Endothelial cell (in vitro differentiated cells): ENCODE measurements around the gene GOLGA6L10. TPM values are rescaled to one million over a fixed set of nuclear protein-coding genes. Genes with fewer than 3 reads are reported as not detected.
"Not testable (repeated sequence)": the region's sequence is repeated elsewhere in the genome, so short reads cannot be mapped to it uniquely, and the experiment has no call there.

Experiments
- DNase-seq: peaks from one replicate; pipeline ENCODE4 v3.0.0; 2021; ENCODE audit warnings: low spot score
- H3K27ac Mint-ChIP-seq: one replicate; pipeline ENCODE4 v1.8.0; 2021; ENCODE audit warnings: mixed read lengths, inconsistent platforms; ENCODE audit not compliant: unreplicated experiment
- H3K27me3 Mint-ChIP-seq: one replicate; pipeline ENCODE4 v1.8.0; 2021; ENCODE audit warnings: mild to moderate bottlenecking, moderate library complexity, mixed read lengths, inconsistent platforms; ENCODE audit not compliant: unreplicated experiment
- H3K36me3 Mint-ChIP-seq: one replicate; pipeline ENCODE4 v1.8.0; 2021; ENCODE audit warnings: mild to moderate bottlenecking, low read depth, mixed read lengths, inconsistent platforms; ENCODE audit not compliant: unreplicated experiment
- H3K4me1 Mint-ChIP-seq: one replicate; pipeline ENCODE4 v1.8.0; 2021; ENCODE audit warnings: mild to moderate bottlenecking, mixed read lengths, inconsistent platforms; ENCODE audit not compliant: unreplicated experiment
- H3K4me3 Mint-ChIP-seq: one replicate; pipeline ENCODE4 v1.8.0; 2021; ENCODE audit warnings: mild to moderate bottlenecking, mixed read lengths, inconsistent platforms; ENCODE audit not compliant: unreplicated experiment
- H3K9me3 Mint-ChIP-seq: one replicate; pipeline ENCODE4 v1.8.0; 2021; ENCODE audit warnings: mixed read lengths, inconsistent platforms; ENCODE audit not compliant: unreplicated experiment
- total RNA-seq: library from RNA; stranded (reverse); fragmentation: NEBNext Ultra II Directional; extraction: Animal tissue kit (Norgen Biotek cat#: 25700); gene quantifications from one replicate; pipeline ENCODE4 v1.2.1, GENCODE V29; 2021; ENCODE audit not compliant: unreplicated experiment
- TF ChIP-seq, protein P1 (sequence below): fragments of 200-600 bp; sonication (generic); IDR thresholded peaks from one replicate; pipeline ENCODE4 v1.5.0; 2021; ENCODE audit warnings: antibody characterized with exemption; ENCODE audit not compliant: unreplicated experiment

Gene GOLGA6L10
- total RNA-seq, 1 donor from 2014 or later, result 0.28 TPM

DNA sequence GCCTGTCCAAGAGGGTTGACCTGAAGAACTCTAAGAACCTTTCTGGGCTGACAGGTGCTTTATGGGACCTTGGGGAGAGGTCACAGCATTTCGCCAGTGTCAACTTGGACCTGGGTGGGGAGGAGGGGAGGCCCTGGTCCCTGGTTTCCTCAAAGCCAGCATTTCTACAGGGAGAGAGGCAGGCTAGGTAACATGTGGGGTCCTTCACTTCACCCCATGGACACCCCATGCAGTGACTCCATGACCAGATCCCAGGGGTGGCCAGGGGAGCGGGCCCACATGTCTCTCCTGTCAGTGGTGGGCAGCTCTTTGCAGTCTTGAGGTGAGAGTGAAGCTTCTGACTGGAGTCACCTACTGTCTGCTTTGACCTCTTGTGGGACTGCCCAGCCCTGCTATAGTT lies 35.8 kb downstream of the GOLGA6L10 start:
- H3K4me1 Mint-ChIP-seq, result no peaks in the 10 kb centered on the region
- no peaks in the 10 kb centered on the region for H3K36me3 Mint-ChIP-seq
- no peak overlapping the region for H3K4me3 Mint-ChIP-seq
- peaks cover 5% of the 10 kb centered on the region for H3K27me3 Mint-ChIP-seq
- no peaks in the 10 kb centered on the region for H3K9me3 Mint-ChIP-seq
- no peak overlapping the region for H3K27ac Mint-ChIP-seq
- DNase-seq, result no peak
- TF ChIP-seq, protein P1, sequence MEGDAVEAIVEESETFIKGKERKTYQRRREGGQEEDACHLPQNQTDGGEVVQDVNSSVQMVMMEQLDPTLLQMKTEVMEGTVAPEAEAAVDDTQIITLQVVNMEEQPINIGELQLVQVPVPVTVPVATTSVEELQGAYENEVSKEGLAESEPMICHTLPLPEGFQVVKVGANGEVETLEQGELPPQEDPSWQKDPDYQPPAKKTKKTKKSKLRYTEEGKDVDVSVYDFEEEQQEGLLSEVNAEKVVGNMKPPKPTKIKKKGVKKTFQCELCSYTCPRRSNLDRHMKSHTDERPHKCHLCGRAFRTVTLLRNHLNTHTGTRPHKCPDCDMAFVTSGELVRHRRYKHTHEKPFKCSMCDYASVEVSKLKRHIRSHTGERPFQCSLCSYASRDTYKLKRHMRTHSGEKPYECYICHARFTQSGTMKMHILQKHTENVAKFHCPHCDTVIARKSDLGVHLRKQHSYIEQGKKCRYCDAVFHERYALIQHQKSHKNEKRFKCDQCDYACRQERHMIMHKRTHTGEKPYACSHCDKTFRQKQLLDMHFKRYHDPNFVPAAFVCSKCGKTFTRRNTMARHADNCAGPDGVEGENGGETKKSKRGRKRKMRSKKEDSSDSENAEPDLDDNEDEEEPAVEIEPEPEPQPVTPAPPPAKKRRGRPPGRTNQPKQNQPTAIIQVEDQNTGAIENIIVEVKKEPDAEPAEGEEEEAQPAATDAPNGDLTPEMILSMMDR, result no peak

DNA sequence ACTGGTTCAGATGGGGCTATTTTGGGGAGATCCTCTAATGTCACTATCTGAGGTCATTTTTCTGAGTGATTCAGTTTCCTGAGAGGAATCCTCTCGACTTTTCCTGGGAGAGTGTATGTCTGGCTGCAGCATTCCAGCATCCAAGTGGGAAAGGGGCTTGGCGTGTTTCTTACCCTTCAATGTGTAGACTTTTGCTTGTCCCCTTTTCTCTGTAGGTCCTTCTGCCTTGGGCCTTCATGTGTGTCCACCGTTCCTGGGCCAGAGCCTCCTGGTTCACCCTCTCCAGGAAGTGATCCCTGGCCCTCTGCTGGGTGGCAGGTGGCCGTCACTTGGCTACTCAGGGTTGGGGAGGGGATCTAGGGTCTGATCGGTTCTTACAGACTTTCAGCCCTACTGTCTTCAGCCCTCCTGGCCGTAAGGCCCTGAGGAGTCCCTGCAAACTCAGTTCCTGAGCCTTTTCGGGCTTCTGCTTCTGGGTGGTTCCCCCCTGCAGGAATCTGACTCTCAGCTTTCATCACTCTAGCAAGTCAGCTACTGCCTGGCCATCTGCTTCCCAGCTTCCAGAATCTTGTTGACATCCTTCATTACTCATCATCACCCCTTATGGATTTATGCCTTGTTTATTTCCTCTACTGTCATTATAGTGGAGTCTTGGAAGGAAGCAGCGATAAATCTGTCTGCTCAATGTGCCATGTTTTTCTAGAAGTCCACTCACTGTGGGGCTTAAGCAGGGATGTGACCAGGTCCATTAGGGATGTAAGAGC lies 36.5 kb downstream of the GOLGA6L10 start:
- Mint-ChIP-seq H3K27me3 (peaks cover 5% of the 10 kb centered on the region), H3K9me3 (no peaks in the 10 kb centered on the region), H3K4me1 (no peaks in the 10 kb centered on the region), H3K36me3 (no peaks in the 10 kb centered on the region), H3K4me3 (no peak overlapping the region), H3K27ac (no peak overlapping the region)
- TF ChIP-seq, protein P1, result no peak
- DNase-seq, result no peak

DNA sequence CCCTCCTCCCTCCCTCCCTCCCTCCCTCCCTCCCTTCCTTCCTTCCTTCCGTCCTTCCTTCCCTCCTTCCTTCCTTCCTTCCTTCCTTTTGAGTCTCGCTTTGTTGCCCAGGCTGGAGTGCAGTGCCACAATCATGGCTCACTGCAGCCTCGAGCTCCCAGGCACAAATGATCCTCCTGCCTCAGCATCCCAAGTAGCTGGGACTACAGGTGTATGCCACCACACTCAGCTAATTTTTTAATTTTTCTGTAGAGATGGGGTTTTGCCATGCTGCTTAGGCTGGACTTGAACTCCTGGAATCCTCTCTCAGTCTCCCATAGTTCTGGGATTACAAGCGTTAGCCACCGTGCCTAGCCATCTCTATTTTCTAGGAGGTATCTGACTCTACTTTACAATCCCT lies 38.0 kb downstream of the GOLGA6L10 start:
- not testable (repeated sequence) for H3K4me3 Mint-ChIP-seq, H3K9me3 Mint-ChIP-seq, H3K4me1 Mint-ChIP-seq, H3K27me3 Mint-ChIP-seq, DNase-seq, H3K36me3 Mint-ChIP-seq, H3K27ac Mint-ChIP-seq

DNA sequence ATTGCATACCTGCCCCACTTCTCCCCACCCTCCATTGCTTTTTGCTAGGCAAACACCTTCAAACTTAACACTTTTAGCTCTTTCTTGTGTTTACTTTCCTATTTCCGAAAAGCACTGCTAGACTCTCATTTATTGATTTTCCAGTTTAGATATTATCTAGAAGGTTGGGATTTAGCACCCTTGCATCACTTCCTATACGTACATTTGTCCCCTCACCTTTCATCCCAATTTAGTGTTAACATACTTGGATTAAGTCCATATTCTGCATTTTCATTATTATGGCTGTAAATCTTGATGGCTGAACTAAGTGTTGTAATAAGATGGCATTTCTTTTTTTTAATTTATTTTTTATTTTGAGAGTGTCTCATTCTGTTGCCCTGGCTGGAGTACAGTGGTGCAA lies 39.5 kb downstream of the GOLGA6L10 start:
- no peak for DNase-seq
- Mint-ChIP-seq H3K27me3 (peaks cover 4% of the 10 kb centered on the region), H3K27ac (no peak overlapping the region), H3K36me3 (no peaks in the 10 kb centered on the region), H3K4me3 (no peak overlapping the region), H3K9me3 (no peaks in the 10 kb centered on the region), H3K4me1 (no peaks in the 10 kb centered on the region)
- TF ChIP-seq, protein P1, result no peak

DNA sequence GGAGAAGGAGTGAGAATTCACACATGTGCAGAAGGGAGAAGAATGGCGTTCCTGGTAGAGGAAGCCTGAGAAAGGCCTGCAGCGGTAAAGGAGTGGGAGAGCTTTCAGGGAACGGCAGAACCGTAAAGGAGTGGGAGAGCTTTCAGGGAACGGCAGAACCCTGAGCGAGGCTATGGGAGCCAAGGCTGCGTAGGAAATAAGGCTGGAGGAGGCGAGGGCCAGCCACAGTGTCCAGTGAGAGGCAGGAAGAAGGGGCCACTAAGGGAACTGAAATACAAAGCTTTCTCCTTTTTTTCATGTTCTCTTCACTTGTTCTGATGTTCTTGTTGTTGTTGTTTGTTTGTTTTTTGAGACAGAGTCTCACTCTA lies 41.6 kb downstream of the GOLGA6L10 start:
- Mint-ChIP-seq H3K27me3 (peaks cover 3% of the 10 kb centered on the region), H3K4me1 (no peaks in the 10 kb centered on the region), H3K9me3 (no peaks in the 10 kb centered on the region), H3K36me3 (no peaks in the 10 kb centered on the region), H3K4me3 (no peak overlapping the region), H3K27ac (peak overlapping the region; percentile 2)
- TF ChIP-seq, protein P1, result no peak
- DNase-seq, result no peak
